Measurements from ENCODE around the gene GOPC. TPM values are rescaled to one million over a fixed set of nuclear protein-coding genes. Genes with fewer than 3 reads are reported as not detected.
"Not testable (repeated sequence)": the region's sequence is repeated elsewhere in the genome, so short reads cannot be mapped to it uniquely, and the experiment has no call there.

Gene GOPC
- total and polyA plus RNA-seq, 2 experiments from 2014 or later, result 27.9 to 51.4 TPM

- H3K27ac ChIP-seq, result no peak overlapping the region
- no peak overlapping the region for H3K4me3 ChIP-seq
Measured at GRCh38 chr6:117520603-117521395, 81.5 kb downstream of the GOPC start.

GRCh38 chr6:117518870-117519269, 83.4 kb downstream of the GOPC start:
- TF ChIP-seq CTCF (IDR thresholded peaks at IDR 0.05; ENCODE audit: low read depth, low read length), result no peak
- Histone ChIP-seq H3K27ac (no peak overlapping the region), H3K4me1 (ENCODE audit: low read depth) (no peaks in the 10 kb centered on the region)

More at GRCh38 chr6:117520603-117521395, 81.5 kb downstream of the GOPC start:
- no peaks in the 10 kb centered on the region for H3K36me3 ChIP-seq
- no peak for TF ChIP-seq CTCF (IDR thresholded peaks at IDR 0.05; ENCODE audit: low read depth, low read length)
- DNase-seq (ENCODE audit: low read depth in 1 of 2, low spot score in 1 of 2), result no peak
- no peaks in the 10 kb centered on the region for H3K27me3 ChIP-seq
- H3K4me1 ChIP-seq (ENCODE audit: low read depth), result no peaks in the 10 kb centered on the region
- H3K9me3 ChIP-seq (ENCODE audit: low read depth), result no peaks in the 10 kb centered on the region

GRCh38 chr6:117517995-117518394, 84.3 kb downstream of the GOPC start:
- not testable (repeated sequence) for H3K27me3 ChIP-seq; H3K4me1 ChIP-seq (ENCODE audit: low read depth); DNase-seq (ENCODE audit: low read depth in 1 of 2, low spot score in 1 of 2); H3K9me3 ChIP-seq (ENCODE audit: low read depth); H3K36me3 ChIP-seq; H3K4me3 ChIP-seq; H3K27ac ChIP-seq

More at GRCh38 chr6:117518870-117519269, 83.4 kb downstream of the GOPC start:
- Histone ChIP-seq H3K36me3 (no peaks in the 10 kb centered on the region), H3K9me3 (ENCODE audit: low read depth) (no peaks in the 10 kb centered on the region), H3K4me3 (no peak overlapping the region), H3K27me3 (no peaks in the 10 kb centered on the region)
- DNase-seq (ENCODE audit: low read depth in 1 of 2, low spot score in 1 of 2), result no peak

GRCh38 chr6:117515326-117515725, 87.0 kb downstream of the GOPC start:
- no peaks in the 10 kb centered on the region for H3K9me3 ChIP-seq (ENCODE audit: low read depth)
- no peaks in the 10 kb centered on the region for H3K4me1 ChIP-seq (ENCODE audit: low read depth)
- no peaks in the 10 kb centered on the region for H3K27me3 ChIP-seq
- H3K27ac ChIP-seq, result no peak overlapping the region
- H3K36me3 ChIP-seq, result no peaks in the 10 kb centered on the region
- TF ChIP-seq CTCF (IDR thresholded peaks at IDR 0.05; ENCODE audit: low read depth, low read length), result no peak
- DNase-seq (ENCODE audit: low read depth in 1 of 2, low spot score in 1 of 2), result no peak
- no peak overlapping the region for H3K4me3 ChIP-seq

GRCh38 chr6:117514655-117515054, 87.7 kb downstream of the GOPC start:
- no peaks in the 10 kb centered on the region for H3K27me3 ChIP-seq
- no peak overlapping the region for H3K27ac ChIP-seq
- no peaks in the 10 kb centered on the region for H3K4me1 ChIP-seq (ENCODE audit: low read depth)
- H3K36me3 ChIP-seq, result no peaks in the 10 kb centered on the region
- no peak for DNase-seq (ENCODE audit: low read depth in 1 of 2, low spot score in 1 of 2)
- TF ChIP-seq CTCF (IDR thresholded peaks at IDR 0.05; ENCODE audit: low read depth, low read length), result no peak
- H3K9me3 ChIP-seq (ENCODE audit: low read depth), result no peaks in the 10 kb centered on the region
- H3K4me3 ChIP-seq, result no peak overlapping the region

- DNase-seq (ENCODE audit: low read depth in 1 of 2, low spot score in 1 of 2), result no peak
- Histone ChIP-seq H3K27me3 (no peaks in the 10 kb centered on the region), H3K9me3 (ENCODE audit: low read depth) (no peaks in the 10 kb centered on the region), H3K27ac (no peak overlapping the region), H3K4me1 (ENCODE audit: low read depth) (no peaks in the 10 kb centered on the region), H3K36me3 (no peaks in the 10 kb centered on the region), H3K4me3 (no peak overlapping the region)
- no peak for TF ChIP-seq CTCF (IDR thresholded peaks at IDR 0.05; ENCODE audit: low read depth, low read length)
Measured at GRCh38 chr6:117513778-117514365, 88.4 kb downstream of the GOPC start.

Measured in cardiac muscle cell (in vitro differentiated cells and primary cell).